NCI-H748 (cell line): ENCODE measurements around the gene INPP5B.
A peak's percentile ranks its signal among the peaks of the same experiment; 100 is the strongest.
"Not testable (repeated sequence)": the region's sequence is repeated elsewhere in the genome, so short reads cannot be mapped to it uniquely, and the experiment has no call there.

ENCODE experiments used
- DNase-seq: peaks from one replicate; lab custom pipeline; 2025; ENCODE audit not compliant: unreplicated experiment; lab: John Stamatoyannopoulos, UW

The INPP5B gene

GRCh38 chr1:37948841-37949240, 2.0 kb upstream of the INPP5B start:
- DNase-seq: no peak

- no peak for DNase-seq
These were observed 1.3 kb upstream of the INPP5B start for GRCh38 chr1:37948166-37948565.

DNA sequence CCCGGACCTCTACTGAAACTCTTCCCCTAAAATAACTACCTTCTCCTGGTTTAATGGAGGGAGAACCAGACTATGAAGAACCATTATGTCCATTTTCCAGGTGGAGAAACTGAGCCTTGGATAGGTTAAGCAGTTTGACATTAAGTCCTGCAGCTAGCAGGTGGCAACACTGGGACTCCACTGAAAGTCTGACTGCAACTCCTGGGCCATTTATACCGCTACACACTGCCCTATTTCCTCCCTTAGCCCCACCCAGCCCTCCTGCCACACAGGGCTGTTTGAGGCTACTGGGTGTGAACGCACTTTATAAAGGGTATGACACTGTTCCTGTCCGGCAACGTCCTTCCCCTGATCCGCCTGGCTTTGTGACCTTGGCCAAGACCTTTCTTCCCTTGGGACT, 511 bp upstream of the INPP5B start:
- DNase-seq: no peak

- DNase-seq: no peak
These were observed 830 bp downstream of the INPP5B start for GRCh38 chr1:37945743-37946702.

DNA sequence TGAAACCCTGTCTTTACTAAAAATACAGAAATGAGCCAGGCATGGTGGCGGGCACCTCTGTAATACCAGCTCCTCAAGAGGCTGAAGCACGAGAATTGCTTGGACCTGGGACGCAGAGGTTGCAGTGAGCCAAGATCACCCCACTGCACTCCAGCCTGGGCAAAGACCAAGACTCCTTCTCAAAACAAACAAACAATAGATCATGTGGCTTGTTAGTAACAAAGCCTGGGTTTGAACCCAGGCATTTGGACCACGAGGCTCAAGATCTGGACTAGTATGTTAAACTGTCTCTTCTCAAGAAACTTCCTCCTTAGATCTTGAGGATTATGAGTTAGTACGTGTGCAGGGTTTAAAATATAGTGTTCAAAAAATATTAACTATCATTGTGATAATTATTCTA, 1.6 kb downstream of the INPP5B start:
- DNase-seq: no peak

DNA sequence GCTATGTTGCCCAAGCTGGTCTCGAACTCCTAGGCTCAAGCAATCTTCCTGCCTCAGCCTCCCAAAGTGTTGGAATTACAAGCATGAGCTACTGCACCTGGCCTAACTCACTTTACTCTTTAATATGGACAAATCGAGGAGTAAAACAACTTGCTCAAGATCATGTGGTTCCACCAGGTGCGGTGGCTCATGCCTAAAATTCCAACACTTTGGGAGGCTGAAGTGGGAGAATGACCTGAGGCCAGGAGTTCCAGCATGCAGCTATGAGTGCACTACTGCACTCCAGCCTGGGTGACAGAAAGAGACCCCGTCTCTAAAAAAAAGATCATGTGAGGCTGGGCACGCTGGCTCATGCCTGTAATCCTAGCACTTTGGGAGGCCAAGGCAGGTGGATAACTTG, 2.0 kb downstream of the INPP5B start:
- DNase-seq: no peak

- no peak for DNase-seq
These were observed 2.6 kb downstream of the INPP5B start for GRCh38 chr1:37944086-37944763.

- no peak for DNase-seq
These were observed 6.4 kb downstream of the INPP5B start for GRCh38 chr1:37940299-37940947.

- not testable (repeated sequence) for DNase-seq
These were observed 10.1 kb downstream of the INPP5B start for GRCh38 chr1:37936760-37937159.

DNA sequence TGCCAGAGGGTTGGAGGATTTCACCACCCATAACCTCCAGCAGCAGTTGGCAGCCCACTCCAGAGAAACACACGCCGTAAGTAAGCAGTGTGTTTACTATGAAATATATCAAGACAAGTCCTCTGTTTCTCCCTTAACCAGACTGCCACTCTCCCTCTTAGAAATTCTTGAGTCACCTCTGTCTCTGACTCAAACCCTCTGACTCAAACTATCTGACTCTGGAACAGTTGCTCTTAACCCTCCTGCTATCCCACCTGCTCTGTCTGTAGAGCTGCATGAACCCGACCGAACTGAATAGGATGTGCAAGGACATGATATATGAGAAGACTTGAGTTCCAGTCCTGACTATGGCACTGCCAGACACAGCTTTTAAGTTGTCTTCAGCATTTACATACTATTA, 14.1 kb downstream of the INPP5B start:
- no peak for DNase-seq

DNA sequence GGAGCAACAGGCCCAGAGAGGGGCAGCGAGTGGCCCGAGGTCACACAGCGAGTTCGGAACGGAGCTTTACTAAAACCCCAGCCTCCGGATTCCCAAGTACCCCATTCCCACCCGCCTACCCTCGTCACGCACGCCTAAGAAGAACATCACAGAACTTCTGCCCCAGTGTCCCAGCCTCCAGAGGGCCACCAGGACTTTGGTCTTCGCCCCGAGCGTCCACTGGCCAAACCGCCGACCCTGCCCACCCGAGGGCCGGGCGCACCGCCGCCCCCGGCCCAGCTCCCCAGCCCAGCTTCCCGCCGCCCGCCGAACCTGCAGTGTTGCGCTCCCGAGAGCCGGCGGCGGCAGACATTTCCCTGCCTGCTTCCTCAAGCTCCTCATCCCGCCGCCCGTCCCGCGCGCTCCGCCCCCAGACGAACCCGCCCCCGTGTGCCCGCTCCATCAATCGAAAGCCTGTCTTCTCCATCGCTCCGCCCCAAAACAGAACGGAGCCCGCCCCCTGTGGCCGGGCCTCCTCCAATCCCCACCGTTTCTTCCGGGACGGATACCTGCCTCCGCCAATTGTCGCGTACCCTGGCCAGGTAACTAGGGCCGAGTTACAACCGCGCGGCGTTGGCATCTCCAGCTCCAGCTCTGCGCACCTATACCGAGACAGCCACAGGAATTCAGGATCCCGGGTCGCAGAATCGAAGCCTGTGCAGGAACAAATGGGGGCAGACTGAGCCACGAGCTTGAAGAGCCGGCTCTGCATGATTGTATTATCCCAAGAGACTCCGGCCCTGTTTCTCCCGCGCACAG, 15.3 kb downstream of the INPP5B start:
- DNase-seq: peak; percentile 96

GRCh38 chr1:37931102-37931360, 15.8 kb downstream of the INPP5B start:
- DNase-seq: no peak

- DNase-seq: no peak
These were observed 16.4 kb downstream of the INPP5B start for GRCh38 chr1:37930246-37931101.

DNA sequence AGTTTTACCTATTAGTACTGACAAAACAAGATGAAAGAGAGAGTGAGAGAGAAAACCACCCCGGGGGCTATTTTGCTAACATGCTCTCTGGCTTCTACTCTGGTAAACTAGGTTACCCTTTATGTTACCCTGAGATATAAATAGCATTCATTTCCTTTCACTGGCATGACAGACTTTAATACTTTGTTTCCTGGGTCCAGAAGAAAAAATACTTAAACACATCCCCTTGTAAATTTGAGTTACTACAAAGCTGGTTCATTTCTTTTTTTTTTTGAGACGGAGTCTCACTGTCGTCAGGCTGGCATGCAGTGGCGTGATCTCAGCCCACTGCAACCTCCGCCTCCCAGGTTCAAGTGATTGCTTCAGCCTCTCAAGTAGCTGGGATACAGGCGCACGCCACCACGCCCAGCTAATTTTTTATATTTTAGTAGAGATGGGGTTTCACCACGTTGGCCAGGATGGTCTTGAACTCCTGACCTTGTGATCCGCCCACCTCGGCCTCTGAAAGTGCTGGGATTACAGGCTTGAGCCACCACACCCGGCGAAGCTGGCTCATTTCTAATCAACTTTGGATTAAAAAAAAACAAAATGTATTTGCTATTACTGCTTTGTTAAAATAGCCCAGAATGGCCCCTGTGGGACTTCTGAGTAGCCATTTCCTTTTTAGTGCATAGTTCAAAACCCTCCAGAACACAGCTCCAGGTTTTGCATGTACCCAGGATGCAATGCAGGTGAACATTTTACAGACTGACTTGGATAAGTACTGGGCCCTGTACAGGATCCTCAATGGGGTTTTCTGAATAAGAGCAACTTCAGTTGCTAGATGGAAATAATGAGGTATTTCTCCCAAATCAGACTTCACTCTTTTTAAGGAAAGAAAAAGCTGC, 20.6 kb downstream of the INPP5B start:
- no peak for DNase-seq

DNA sequence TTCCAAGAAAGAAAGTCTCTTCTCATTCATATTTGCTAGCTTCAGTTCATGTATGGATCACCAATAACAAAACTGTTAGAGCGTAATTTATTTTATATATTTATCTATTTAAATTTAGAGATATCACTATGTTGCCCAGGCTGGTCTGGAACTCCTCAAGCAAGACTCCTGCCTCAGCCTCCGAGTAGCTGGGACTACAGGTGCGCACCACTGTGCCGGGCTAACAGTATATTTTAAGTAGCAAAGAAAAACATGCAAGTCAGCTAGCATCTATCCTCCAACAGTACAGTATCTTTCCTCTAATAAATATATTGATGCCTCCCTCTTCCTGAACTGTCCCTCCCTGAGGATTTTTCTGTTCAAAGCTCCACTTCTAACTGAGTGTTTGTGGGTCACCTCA, 21.5 kb downstream of the INPP5B start:
- no peak for DNase-seq

GRCh38 chr1:37923551-37923889, 23.3 kb downstream of the INPP5B start:
- DNase-seq: no peak

DNA sequence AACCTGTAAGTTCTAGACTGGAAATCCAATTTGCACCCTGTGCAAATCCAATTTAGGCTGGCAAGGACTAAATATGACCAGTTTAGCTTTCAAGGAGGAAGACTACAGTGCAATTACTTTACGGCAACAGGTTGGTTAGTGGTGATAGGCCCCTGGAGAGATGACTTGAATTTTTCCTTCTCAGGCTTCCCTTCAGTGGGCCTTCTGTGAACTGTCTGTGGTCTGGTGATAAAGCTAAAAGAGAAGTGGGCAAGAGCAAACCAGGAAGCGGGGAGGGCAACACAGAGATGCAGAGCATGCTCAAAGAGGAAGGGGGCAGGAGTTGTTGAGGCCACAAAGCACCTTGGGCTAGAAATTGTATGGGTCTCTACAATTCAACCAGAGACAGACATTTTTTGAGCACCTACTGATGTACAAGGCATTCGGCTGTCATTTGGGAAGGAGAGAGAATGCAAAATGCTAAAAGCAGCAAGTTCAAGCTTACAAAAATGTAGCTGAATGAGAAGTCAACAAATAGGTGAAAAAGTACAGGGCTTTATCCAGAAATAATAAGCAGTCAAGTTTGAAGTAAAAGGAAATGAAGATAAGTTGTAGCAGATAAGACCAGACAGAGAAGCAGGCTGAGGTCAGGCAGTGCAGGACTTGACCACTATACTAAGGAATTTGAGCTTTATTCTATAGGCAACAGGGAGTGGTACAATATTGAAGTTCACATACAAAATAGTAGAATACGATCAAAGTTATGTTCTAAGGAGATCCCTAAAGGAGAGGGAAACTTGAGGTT, 23.9 kb downstream of the INPP5B start:
- no peak for DNase-seq

DNA sequence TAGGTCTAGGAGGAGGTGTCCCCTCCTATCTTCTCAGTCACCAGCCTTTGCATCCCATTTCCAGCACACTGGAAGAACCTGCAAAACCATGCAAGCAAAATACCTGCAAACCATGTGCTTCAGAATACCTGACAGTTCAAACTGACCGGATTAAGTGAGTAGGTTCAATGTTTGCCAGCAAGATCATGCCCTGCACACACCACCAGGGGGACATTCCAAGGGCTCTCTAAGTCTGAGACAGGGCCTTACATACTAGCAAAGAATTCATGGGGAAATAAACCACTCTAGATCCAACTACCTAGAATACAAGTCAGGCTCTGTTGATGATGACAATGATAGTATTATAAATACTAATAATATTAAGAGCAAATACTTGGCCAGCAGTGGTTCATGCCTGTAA, 27.6 kb downstream of the INPP5B start:
- no peak for DNase-seq
